ENCODE results near the gene SLC26A8.

DNA sequence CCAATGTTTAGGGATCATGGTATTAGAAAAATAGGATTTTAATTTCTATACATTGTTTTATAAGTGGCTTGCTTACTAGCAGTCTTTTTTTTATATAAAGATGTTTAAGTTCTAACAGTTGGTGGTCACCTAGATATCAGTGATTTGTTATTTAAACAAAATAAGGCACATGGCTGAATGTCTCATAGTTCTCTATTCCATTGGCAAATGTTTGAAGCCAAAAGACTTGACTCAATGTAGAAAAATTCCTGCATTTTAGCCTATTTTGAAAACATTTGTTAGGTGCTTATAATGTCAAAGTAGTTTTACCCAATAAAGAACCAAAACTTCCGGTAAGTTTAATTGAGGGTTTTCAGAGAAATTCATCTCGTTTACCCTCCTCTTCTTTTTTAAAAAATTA, 30.0 kb upstream of the SLC26A8 start:
- TF ChIP-seq, protein P1, sequence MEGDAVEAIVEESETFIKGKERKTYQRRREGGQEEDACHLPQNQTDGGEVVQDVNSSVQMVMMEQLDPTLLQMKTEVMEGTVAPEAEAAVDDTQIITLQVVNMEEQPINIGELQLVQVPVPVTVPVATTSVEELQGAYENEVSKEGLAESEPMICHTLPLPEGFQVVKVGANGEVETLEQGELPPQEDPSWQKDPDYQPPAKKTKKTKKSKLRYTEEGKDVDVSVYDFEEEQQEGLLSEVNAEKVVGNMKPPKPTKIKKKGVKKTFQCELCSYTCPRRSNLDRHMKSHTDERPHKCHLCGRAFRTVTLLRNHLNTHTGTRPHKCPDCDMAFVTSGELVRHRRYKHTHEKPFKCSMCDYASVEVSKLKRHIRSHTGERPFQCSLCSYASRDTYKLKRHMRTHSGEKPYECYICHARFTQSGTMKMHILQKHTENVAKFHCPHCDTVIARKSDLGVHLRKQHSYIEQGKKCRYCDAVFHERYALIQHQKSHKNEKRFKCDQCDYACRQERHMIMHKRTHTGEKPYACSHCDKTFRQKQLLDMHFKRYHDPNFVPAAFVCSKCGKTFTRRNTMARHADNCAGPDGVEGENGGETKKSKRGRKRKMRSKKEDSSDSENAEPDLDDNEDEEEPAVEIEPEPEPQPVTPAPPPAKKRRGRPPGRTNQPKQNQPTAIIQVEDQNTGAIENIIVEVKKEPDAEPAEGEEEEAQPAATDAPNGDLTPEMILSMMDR (IDR thresholded peaks at IDR 0.05), result no peak
- TF ChIP-seq POLR2A (IDR thresholded peaks at IDR 0.05), result no peak

All from tibial nerve (tissue), 3 donors.